Muscle of leg (tissue), 11 donors: Measurements from ENCODE around the gene ZBTB40. TPM values are rescaled to one million over a fixed set of nuclear protein-coding genes. Genes with fewer than 3 reads are reported as not detected.

Experiments
- DNase-seq: peaks from one replicate; pipeline ENCODE4 v3.0.0; 2013
- H3K27ac ChIP-seq: one replicate; pipeline ENCODE4 v1.5.1; 2013; ENCODE audit warnings: mild to moderate bottlenecking, low read length, control low read depth
- H3K27me3 ChIP-seq: one replicate; pipeline ENCODE4 v1.6.1; 2013; ENCODE audit warnings: low read length; ENCODE audit not compliant: control insufficient read depth, insufficient read depth
- H3K36me3 ChIP-seq: one replicate; pipeline ENCODE4 v1.6.1; 2013; ENCODE audit warnings: low read length; ENCODE audit not compliant: control insufficient read depth, insufficient read depth
- H3K4me1 ChIP-seq: one replicate; pipeline ENCODE4 v1.6.1; 2013; ENCODE audit warnings: low read length; ENCODE audit not compliant: control insufficient read depth, insufficient read depth
- H3K4me3 ChIP-seq: one replicate; pipeline ENCODE4 v1.5.1; 2013; ENCODE audit warnings: low read length, control low read depth
- H3K9me3 ChIP-seq: replicated peaks from 2 replicates; pipeline ENCODE4 v1.6.1; 2013; ENCODE audit warnings: low read depth, low read length; ENCODE audit not compliant: control insufficient read depth
- WGBS: methylation state at CpG from one replicate; pipeline ENCODE4 v1.1.5; 2013; ENCODE audit warnings: missing lambda C conversion rate; ENCODE audit not compliant: insufficient coverage; 5-methylcytosine and 5-hydroxymethylcytosine counted together
- polyA plus RNA-seq, 8 donors: library from polyadenylated mRNA; unstranded; fragments of 120-200 nt; gene quantifications; one replicate each; pipeline versions ENCODE4 v1.2.1 to v1.2.3, GENCODE V29; 2013; ENCODE audit warnings: inconsistent platforms in 1 of 8, low replicate concordance in 1 of 8; ENCODE audit not compliant: insufficient read length in 8 of 8, insufficient read depth in 1 of 8
- total RNA-seq: library from RNA; stranded (reverse); fragments of 120-200 nt; gene quantifications from one replicate; pipeline ENCODE4 v1.2.4, GENCODE V29; 2013

ZBTB40 gene
- total and polyA plus RNA-seq, 9 donors: 10.3 to 15.2 (median 11.6) TPM

GRCh38 chr1:22412932-22413727 lies 38.5 kb upstream of the ZBTB40 start:
- Histone ChIP-seq H3K4me3 (no peak overlapping the region), H3K36me3 (no peaks in the 10 kb centered on the region), H3K9me3 (peaks cover 3% of the 10 kb centered on the region), H3K27ac (no peak overlapping the region), H3K27me3 (peaks cover 4% of the 10 kb centered on the region), H3K4me1 (peaks cover 6% of the 10 kb centered on the region)
- 13% methylated on average over 3 of the region's 8 CpGs for WGBS
- no peak for DNase-seq

- no CpG with 5 or more reads among the region's 1 CpG for WGBS
Measured at GRCh38 chr1:22413799-22414198, 37.9 kb upstream of the ZBTB40 start.

GRCh38 chr1:22414244-22414751 lies 37.4 kb upstream of the ZBTB40 start:
- peaks cover 16% of the 10 kb centered on the region for H3K4me1 ChIP-seq
- no peaks in the 10 kb centered on the region for H3K36me3 ChIP-seq
- H3K27ac ChIP-seq: no peak overlapping the region
- H3K27me3 ChIP-seq: peaks cover 4% of the 10 kb centered on the region
- H3K9me3 ChIP-seq: peaks cover 3% of the 10 kb centered on the region
- 68% methylated on average over 10 of the region's 11 CpGs for WGBS
- H3K4me3 ChIP-seq: no peak overlapping the region
- DNase-seq: no peak

More at GRCh38 chr1:22413799-22414198, 37.9 kb upstream of the ZBTB40 start:
- H3K9me3 ChIP-seq: peaks cover 3% of the 10 kb centered on the region
- H3K27ac ChIP-seq: no peak overlapping the region
- H3K4me1 ChIP-seq: peaks cover 12% of the 10 kb centered on the region
- H3K4me3 ChIP-seq: no peak overlapping the region
- peaks cover 4% of the 10 kb centered on the region for H3K27me3 ChIP-seq
- DNase-seq: no peak
- H3K36me3 ChIP-seq: no peaks in the 10 kb centered on the region

GRCh38 chr1:22415489-22415888 lies 36.2 kb upstream of the ZBTB40 start:
- DNase-seq: no peak
- Histone ChIP-seq H3K27ac (no peak overlapping the region), H3K4me1 (peaks cover 19% of the 10 kb centered on the region), H3K36me3 (no peaks in the 10 kb centered on the region), H3K27me3 (peaks cover 4% of the 10 kb centered on the region), H3K9me3 (peaks cover 3% of the 10 kb centered on the region), H3K4me3 (no peak overlapping the region)
- WGBS: 85% methylated on average over 7 of the region's 7 CpGs

GRCh38 chr1:22416555-22417454 lies 34.8 kb upstream of the ZBTB40 start:
- Histone ChIP-seq H3K27me3 (peaks cover 6% of the 10 kb centered on the region), H3K36me3 (no peaks in the 10 kb centered on the region), H3K4me3 (no peak overlapping the region), H3K27ac (no peak overlapping the region), H3K9me3 (no peaks in the 10 kb centered on the region), H3K4me1 (peaks cover 21% of the 10 kb centered on the region)
- 8% methylated on average over 6 of the region's 13 CpGs for WGBS
- peak; percentile 75 for DNase-seq

- H3K9me3 ChIP-seq: no peaks in the 10 kb centered on the region
- H3K4me1 ChIP-seq: peaks cover 21% of the 10 kb centered on the region
- 83% methylated on average over 7 of the region's 12 CpGs for WGBS
- peaks cover 6% of the 10 kb centered on the region for H3K27me3 ChIP-seq
- H3K27ac ChIP-seq: no peak overlapping the region
- no peak for DNase-seq
- no peaks in the 10 kb centered on the region for H3K36me3 ChIP-seq
- H3K4me3 ChIP-seq: no peak overlapping the region
Measured at GRCh38 chr1:22417466-22417865, 34.2 kb upstream of the ZBTB40 start.

GRCh38 chr1:22418312-22418711 lies 33.3 kb upstream of the ZBTB40 start:
- H3K4me3 ChIP-seq: no peak overlapping the region
- H3K36me3 ChIP-seq: no peaks in the 10 kb centered on the region
- no peak for DNase-seq
- WGBS: 34% methylated on average over 4 of the region's 4 CpGs
- peaks cover 6% of the 10 kb centered on the region for H3K27me3 ChIP-seq
- H3K27ac ChIP-seq: no peak overlapping the region
- peaks cover 21% of the 10 kb centered on the region for H3K4me1 ChIP-seq
- no peaks in the 10 kb centered on the region for H3K9me3 ChIP-seq

- WGBS: 0% methylated on average over 1 of the region's 2 CpGs
Measured at GRCh38 chr1:22418933-22419382, 32.7 kb upstream of the ZBTB40 start.

GRCh38 chr1:22420455-22421053 lies 31.1 kb upstream of the ZBTB40 start:
- no peak overlapping the region for H3K27ac ChIP-seq
- no peaks in the 10 kb centered on the region for H3K9me3 ChIP-seq
- peaks cover 6% of the 10 kb centered on the region for H3K27me3 ChIP-seq
- no peaks in the 10 kb centered on the region for H3K36me3 ChIP-seq
- H3K4me1 ChIP-seq: peaks cover 21% of the 10 kb centered on the region
- peak; percentile 79 for DNase-seq
- 6% methylated on average over 6 of the region's 15 CpGs for WGBS
- no peak overlapping the region for H3K4me3 ChIP-seq

More at GRCh38 chr1:22418933-22419382, 32.7 kb upstream of the ZBTB40 start:
- Histone ChIP-seq H3K4me3 (no peak overlapping the region), H3K9me3 (no peaks in the 10 kb centered on the region), H3K27me3 (peaks cover 6% of the 10 kb centered on the region), H3K4me1 (peaks cover 21% of the 10 kb centered on the region), H3K36me3 (no peaks in the 10 kb centered on the region), H3K27ac (no peak overlapping the region)
- DNase-seq: peak; percentile 51
